Subcutaneous abdominal adipose tissue (tissue), 5 donors: ENCODE measurements around the gene HCN1.
"Not testable (repeated sequence)": the region's sequence is repeated elsewhere in the genome, so short reads cannot be mapped to it uniquely, and the experiment has no call there.

Source experiments
- H3K27ac ChIP-seq: one replicate; pipeline ENCODE4 v1.7.0; 2013; ENCODE audit warnings: low read depth, mild to moderate bottlenecking, inconsistent platforms, low read length, moderate library complexity
- H3K27me3 ChIP-seq, 5 donors: one replicate each; pipeline ENCODE4 v1.7.0; 2013; ENCODE audit warnings: low read length in 5 of 5, inconsistent platforms in 1 of 5; ENCODE audit not compliant: control insufficient read depth in 5 of 5, insufficient read depth in 4 of 5
- H3K36me3 ChIP-seq, 5 donors: one replicate each; pipeline ENCODE4 v1.7.0; 2013; ENCODE audit warnings: low read length in 5 of 5; ENCODE audit not compliant: control insufficient read depth in 5 of 5, insufficient read depth in 5 of 5
- H3K4me1 ChIP-seq, 5 donors: one replicate each; pipeline ENCODE4 v1.7.0; 2013; ENCODE audit warnings: low read length in 5 of 5, mild to moderate bottlenecking in 3 of 5, moderate library complexity in 1 of 5; ENCODE audit not compliant: control insufficient read depth in 5 of 5, insufficient read depth in 5 of 5
- H3K4me3 ChIP-seq, 5 donors: one replicate each; pipeline ENCODE4 v1.7.0; 2013; ENCODE audit warnings: low read length in 5 of 5, low read depth in 1 of 5
- H3K9ac ChIP-seq, 5 donors: one replicate each; pipeline ENCODE4 v1.7.0; 2013; ENCODE audit warnings: low read length in 5 of 5, mild to moderate bottlenecking in 4 of 5, moderate library complexity in 3 of 5
- H3K9me3 ChIP-seq, 5 donors: one replicate each; pipeline ENCODE4 v1.7.0; 2013; ENCODE audit warnings: low read length in 5 of 5; ENCODE audit not compliant: control insufficient read depth in 5 of 5
- donor health status: healthy.
- donor health status: healthy.
- donor health status: healthy.
- donor health status: healthy.
- donor health status: healthy.

Gene HCN1

DNA sequence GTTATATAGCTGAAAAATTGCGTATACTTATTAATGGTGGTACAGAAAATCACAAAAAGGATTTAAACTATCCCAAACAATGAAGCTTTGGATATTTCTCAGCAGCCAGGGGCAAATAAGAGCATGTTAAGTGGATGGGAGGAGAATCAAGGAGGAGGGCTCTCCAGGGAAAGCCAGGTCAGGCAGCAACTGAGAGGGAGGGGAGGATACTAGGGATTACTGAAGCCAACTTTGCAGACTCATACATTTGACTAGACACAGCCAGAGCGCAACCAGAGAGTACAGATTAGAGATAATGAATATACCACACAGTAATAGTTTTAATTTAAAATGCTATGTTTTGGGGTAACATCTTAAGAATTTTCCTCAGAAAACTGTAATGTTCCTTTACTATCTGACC lies 360.2 kb downstream of the HCN1 start:
- no peaks in the 10 kb centered on the region for H3K27me3 ChIP-seq
- H3K9me3 ChIP-seq: no peaks in the 10 kb centered on the region
- no peaks in the 10 kb centered on the region for H3K36me3 ChIP-seq
- H3K4me1 ChIP-seq: no peaks in the 10 kb centered on the region
- H3K9ac ChIP-seq: no peak overlapping the region
- H3K27ac ChIP-seq: no peak overlapping the region
- no peak overlapping the region for H3K4me3 ChIP-seq

DNA sequence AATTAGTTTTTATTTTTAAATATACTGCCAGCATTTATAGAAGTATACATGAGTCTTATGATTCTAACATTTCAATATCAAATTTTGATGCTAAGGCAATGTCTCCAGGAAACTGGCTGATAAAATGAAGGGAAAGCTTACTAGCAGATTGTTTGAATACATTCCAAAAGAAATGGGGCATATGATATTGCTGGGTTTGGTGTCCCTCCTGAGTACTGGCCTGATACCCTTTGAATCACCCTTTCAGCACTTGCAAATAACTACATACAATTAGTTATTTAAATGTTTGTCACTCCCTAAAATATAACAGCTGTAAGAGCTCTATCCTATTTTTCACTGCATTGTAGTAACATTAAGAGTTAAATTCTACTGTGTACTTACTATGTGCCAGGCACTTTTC lies 360.8 kb downstream of the HCN1 start:
- Histone ChIP-seq H3K4me3 (no peak overlapping the region), H3K36me3 (no peaks in the 10 kb centered on the region), H3K4me1 (no peaks in the 10 kb centered on the region), H3K9ac (no peak overlapping the region), H3K9me3 (no peaks in the 10 kb centered on the region), H3K27me3 (no peaks in the 10 kb centered on the region), H3K27ac (no peak overlapping the region)

DNA sequence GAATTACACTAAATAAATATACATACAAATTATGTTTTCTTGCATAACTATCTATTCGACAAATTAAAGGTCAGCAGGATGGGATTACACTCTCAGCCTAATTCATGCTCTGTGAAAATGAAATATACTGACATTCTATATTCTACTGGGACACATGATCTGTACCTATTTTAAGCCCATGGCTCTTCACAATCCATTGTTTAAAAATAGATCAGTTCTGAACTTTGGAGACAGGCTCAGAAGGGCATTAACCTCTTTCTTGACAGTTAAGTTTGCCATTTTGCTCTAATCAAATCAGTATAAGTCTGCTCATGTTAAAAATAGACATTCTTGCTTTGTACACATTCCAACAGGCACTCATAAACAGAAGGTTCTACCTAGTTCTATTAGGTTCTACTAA lies 361.2 kb downstream of the HCN1 start:
- H3K27ac ChIP-seq: no peak overlapping the region

DNA sequence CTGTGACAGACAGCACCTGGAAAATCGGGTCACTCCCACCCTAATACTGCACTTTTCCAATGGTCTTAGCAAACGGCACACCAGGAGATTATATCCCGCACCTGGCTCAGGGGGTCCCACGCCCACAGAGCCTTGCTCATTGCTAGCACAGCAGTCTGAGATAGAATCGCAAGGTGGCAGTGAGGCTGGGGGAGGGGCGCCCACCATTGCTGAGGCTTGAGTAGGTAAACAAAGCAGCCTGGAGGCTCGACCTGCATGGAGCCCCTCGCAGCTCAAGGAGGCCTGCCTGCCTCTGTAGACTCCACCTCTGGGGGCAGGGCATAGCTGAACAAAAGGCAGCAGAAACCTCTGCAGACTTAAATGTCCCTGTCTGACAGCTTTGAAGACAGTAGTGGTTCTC lies 383.6 kb downstream of the HCN1 start:
- H3K9ac ChIP-seq, H3K4me1 ChIP-seq, H3K36me3 ChIP-seq, H3K27me3 ChIP-seq, H3K4me3 ChIP-seq, H3K27ac ChIP-seq: not testable (repeated sequence)
- peaks cover 0 to 11% (median 5%) of the 10 kb centered on the region in 5 donors for H3K9me3 ChIP-seq

More for the DNA sequence above, 361.2 kb downstream of the HCN1 start:
- H3K27me3 ChIP-seq: no peaks in the 10 kb centered on the region
- H3K36me3 ChIP-seq: no peaks in the 10 kb centered on the region
- H3K4me1 ChIP-seq: no peaks in the 10 kb centered on the region
- no peak overlapping the region for H3K4me3 ChIP-seq
- H3K9me3 ChIP-seq: no peaks in the 10 kb centered on the region
- H3K9ac ChIP-seq: no peak overlapping the region

DNA sequence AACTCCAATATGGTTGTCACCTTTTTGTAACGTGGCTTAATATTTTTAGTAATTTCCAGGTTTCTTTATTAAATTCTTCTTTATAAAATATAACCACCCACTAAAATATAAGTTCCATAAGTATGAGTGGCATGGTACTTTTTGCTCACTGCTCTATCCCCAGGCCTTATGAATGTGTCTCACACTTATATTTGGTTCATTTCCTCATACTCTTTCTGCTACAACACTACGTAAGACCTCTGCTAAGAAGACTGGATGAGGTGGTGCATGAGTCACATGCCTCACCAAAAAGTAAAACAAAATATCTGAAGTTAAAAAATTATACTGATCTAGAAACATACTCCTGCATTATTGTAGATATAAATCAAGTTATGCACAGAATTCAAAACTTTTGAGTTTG lies 400.9 kb downstream of the HCN1 start:
- Histone ChIP-seq H3K4me3 (no peak overlapping the region), H3K36me3 (no peaks in the 10 kb centered on the region), H3K9me3 (no peaks in the 10 kb centered on the region), H3K4me1 (no peaks in the 10 kb centered on the region), H3K27me3 (no peaks in the 10 kb centered on the region), H3K27ac (no peak overlapping the region), H3K9ac (no peak overlapping the region)

DNA sequence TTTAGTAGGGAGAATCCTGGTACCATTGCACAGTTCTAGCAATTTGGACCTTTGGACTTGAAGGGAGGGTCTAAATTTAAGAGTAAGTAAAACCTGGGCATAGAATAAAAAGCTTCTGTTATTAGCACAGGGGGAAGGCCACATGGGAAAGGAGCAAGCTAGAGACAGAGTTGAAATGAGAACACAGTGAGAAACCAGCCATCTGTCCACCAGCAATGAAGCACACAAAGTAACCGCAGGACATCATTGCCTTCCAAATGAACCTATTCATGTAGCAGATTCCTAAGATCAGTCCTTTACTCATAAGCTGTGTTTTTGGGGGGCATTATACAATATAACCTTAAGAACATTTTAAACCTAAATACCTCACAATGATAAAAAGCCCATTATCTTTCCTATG lies 407.4 kb downstream of the HCN1 start:
- Histone ChIP-seq H3K27ac (no peak overlapping the region), H3K9ac (no peak overlapping the region), H3K4me3 (no peak overlapping the region), H3K27me3 (no peaks in the 10 kb centered on the region), H3K36me3 (no peaks in the 10 kb centered on the region), H3K9me3 (peaks cover 0 to 5% (median 0%) of the 10 kb centered on the region in 5 donors), H3K4me1 (no peaks in the 10 kb centered on the region)

DNA sequence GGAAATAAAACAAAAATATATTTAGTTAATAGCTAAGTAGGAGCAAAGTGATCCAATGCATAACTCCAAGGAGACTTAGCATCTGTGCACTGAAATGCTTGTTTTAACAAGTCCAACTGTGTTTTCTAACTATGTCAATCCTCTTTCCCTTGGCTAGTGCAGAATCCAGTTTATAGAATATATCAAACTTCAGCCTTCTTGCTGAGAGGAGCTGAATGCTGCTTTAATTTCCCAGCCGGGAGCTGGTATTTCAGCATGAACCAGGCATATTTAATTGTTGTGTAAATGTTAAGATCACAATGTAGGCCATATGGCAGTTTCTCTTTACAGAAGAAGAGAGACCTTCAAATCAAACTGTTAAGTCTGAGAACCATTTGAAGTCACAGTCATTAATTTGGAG lies 411.7 kb downstream of the HCN1 start:
- no peak overlapping the region for H3K4me3 ChIP-seq
- H3K36me3 ChIP-seq: no peaks in the 10 kb centered on the region
- no peak overlapping the region for H3K27ac ChIP-seq
- no peak overlapping the region for H3K9ac ChIP-seq
- no peaks in the 10 kb centered on the region for H3K27me3 ChIP-seq
- peaks cover 0 to under 1% (median 0%) of the 10 kb centered on the region in 5 donors for H3K9me3 ChIP-seq
- H3K4me1 ChIP-seq: no peaks in the 10 kb centered on the region

DNA sequence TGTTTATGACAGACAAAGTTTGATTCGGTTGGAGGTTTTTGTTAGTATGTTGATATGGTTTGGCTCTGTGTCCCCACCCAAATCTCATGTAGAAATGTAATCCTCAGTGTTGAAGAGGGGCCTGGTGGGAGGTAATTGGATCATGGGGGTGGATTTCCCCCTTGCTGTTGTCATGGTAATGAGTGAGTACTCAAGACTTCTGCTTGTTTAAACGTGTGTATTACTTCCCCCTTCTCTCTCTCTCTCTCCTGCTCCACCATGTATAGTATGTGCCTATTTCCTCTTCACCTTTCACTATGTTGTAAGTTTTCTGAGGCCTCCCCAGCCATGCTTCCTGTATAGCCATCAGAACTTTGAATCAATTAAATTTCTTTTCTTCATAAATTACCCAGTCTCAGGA lies 415.1 kb downstream of the HCN1 start:
- Histone ChIP-seq H3K4me3 (no peak overlapping the region), H3K9me3 (peaks cover 0 to 3% (median 0%) of the 10 kb centered on the region in 5 donors), H3K27ac (no peak overlapping the region), H3K4me1 (no peaks in the 10 kb centered on the region), H3K27me3 (no peaks in the 10 kb centered on the region), H3K36me3 (no peaks in the 10 kb centered on the region), H3K9ac (no peak overlapping the region)

DNA sequence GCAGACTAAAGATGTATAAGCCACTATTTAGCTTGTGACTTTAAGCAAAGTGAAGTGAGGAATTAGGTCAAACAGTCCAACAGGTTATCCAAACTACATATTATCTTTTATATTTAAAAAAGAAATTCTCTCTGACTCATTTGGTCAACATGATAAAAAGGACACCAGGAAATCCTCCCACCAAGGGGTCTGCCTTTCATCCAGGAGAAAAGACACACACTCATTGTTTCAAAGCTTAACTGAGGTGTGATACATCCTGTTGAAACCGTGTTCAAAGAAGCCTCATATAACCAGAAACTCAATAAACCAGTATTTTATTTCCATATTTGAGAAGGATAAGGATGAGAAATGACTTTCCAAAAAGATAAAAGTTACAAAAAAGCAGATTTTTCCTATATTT lies 417.1 kb downstream of the HCN1 start:
- no peaks in the 10 kb centered on the region for H3K4me1 ChIP-seq
- H3K36me3 ChIP-seq: no peaks in the 10 kb centered on the region

DNA sequence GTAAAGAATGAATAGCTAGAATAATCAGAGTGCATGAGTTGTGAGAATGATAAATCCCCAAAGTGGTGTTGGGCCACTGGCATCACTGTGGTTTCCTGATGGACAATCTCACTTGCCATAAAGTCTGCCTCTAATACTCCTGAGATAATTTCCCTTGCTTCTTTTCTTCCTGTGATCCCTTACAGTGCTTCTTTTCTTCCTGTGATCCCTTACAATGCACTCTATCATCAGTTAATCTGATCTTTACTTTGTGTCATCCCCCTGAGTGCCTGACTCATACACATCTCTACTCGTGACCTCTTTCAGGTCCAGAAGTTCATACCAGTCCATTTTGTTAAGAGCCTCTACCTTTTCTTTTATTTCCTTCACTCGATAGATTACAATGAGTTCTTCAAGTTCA lies 418.3 kb downstream of the HCN1 start:
- H3K27me3 ChIP-seq: no peaks in the 10 kb centered on the region
- no peaks in the 10 kb centered on the region for H3K4me1 ChIP-seq
- no peak overlapping the region for H3K4me3 ChIP-seq
- no peaks in the 10 kb centered on the region for H3K36me3 ChIP-seq
- peaks cover 0 to 3% (median 0%) of the 10 kb centered on the region in 5 donors for H3K9me3 ChIP-seq
- no peak overlapping the region for H3K27ac ChIP-seq
- H3K9ac ChIP-seq: no peak overlapping the region

More for the DNA sequence above, 417.1 kb downstream of the HCN1 start:
- Histone ChIP-seq H3K9ac (no peak overlapping the region), H3K27me3 (no peaks in the 10 kb centered on the region), H3K27ac (no peak overlapping the region), H3K9me3 (peaks cover 0 to 3% (median 0%) of the 10 kb centered on the region in 5 donors), H3K4me3 (no peak overlapping the region)

DNA sequence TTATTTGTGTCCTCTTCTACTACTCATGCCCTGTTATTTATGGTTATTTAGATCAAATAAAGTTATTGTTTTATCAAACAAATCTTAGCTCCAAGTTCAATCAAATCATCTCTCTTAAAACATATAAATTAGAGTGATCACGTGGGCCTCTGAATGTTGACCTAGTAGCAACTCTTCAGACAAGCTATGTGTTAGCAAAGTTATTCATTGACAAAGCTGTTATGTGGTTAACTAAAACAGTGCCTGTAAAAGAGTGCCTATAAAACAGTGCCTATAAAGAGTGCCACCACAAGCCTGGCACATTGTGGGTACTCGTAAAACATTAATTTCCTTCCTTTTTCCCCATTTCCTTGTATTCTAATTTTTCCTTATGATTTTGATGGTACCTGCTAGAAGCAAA lies 421.9 kb downstream of the HCN1 start:
- no peak overlapping the region for H3K9ac ChIP-seq
- no peaks in the 10 kb centered on the region for H3K36me3 ChIP-seq

More for the DNA sequence above, 421.9 kb downstream of the HCN1 start:
- H3K9me3 ChIP-seq: peaks cover 0 to 3% (median 0%) of the 10 kb centered on the region in 5 donors
- H3K4me1 ChIP-seq: no peaks in the 10 kb centered on the region
- no peaks in the 10 kb centered on the region for H3K27me3 ChIP-seq
- H3K27ac ChIP-seq: no peak overlapping the region
- H3K4me3 ChIP-seq: no peak overlapping the region
